T-helper 1 cell treated with Interleukin-12 subunit alpha and Interleukin-12 subunit beta and Interleukin-4 antibody, amounts not matched to agents 30 μg/mL and 1 μg/mL, for 36 hours (primary cell): ENCODE results near the gene OSBPL10.

Experiments
- H3K27ac Mint-ChIP-seq: one replicate; pipeline ENCODE4 v1.8.0; 2021; ENCODE audit warnings: mild to moderate bottlenecking, mixed read lengths
- H3K27me3 Mint-ChIP-seq: one replicate; pipeline ENCODE4 v1.8.0; 2021; ENCODE audit warnings: low read depth, mixed read lengths
- H3K36me3 Mint-ChIP-seq: one replicate; pipeline ENCODE4 v1.8.0; 2021; ENCODE audit warnings: low read depth, mixed read lengths
- H3K4me1 Mint-ChIP-seq: one replicate; pipeline ENCODE4 v1.8.0; 2021; ENCODE audit warnings: low read depth, mixed read lengths
- H3K4me3 Mint-ChIP-seq: one replicate; pipeline ENCODE4 v1.8.0; 2021; ENCODE audit warnings: mild to moderate bottlenecking, moderate library complexity, mixed read lengths
- H3K9me3 Mint-ChIP-seq: one replicate; pipeline ENCODE4 v1.8.0; 2021; ENCODE audit warnings: mixed read lengths

OSBPL10 gene

DNA sequence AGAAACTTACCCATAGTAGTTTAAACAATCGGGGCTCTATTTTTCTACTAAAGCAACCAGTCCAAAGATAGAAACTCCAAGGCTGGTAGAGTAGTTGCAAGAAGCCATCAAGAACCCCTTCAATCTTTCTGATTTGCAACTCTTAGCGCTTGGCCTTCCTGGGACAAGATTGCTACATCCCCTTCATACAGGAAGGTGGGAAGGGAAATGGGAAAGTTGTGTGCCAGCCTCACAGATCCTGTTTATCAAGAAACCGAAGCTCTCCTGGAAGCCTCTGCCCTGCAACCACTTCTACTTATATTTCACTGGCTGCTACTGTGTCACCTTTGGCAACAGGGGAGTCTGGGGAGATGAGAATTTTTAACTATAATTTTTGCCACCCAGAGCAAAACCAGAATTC, 46.2 kb downstream of the OSBPL10 start:
- H3K36me3 Mint-ChIP-seq: no peaks in the 10 kb centered on the region
- H3K27ac Mint-ChIP-seq: no peak overlapping the region
- peaks cover 9% of the 10 kb centered on the region for H3K4me1 Mint-ChIP-seq
- no peaks in the 10 kb centered on the region for H3K9me3 Mint-ChIP-seq
- no peak overlapping the region for H3K4me3 Mint-ChIP-seq
- H3K27me3 Mint-ChIP-seq: no peaks in the 10 kb centered on the region

DNA sequence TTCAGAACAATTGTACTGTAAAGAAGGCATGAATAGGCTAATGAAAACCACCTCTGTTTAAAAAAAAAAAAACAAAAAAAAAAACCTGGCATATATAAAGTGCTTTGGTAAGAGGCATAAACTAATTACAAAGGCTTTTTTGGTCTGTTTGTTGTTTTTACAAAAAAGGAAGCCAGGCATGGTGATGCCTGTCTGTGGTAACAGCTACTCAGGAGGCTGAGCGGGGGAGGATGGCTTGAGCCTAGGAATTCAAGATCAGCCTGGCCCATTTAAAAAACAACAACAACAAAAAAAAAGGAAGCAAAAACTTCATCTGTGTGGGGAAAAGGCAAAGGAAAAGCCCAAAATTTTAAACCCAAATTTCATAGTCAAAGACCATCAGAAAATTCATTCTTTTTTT, 47.0 kb downstream of the OSBPL10 start:
- Mint-ChIP-seq H3K9me3 (no peaks in the 10 kb centered on the region), H3K36me3 (no peaks in the 10 kb centered on the region), H3K4me3 (no peak overlapping the region), H3K27me3 (no peaks in the 10 kb centered on the region), H3K4me1 (peaks cover 9% of the 10 kb centered on the region), H3K27ac (no peak overlapping the region)

DNA sequence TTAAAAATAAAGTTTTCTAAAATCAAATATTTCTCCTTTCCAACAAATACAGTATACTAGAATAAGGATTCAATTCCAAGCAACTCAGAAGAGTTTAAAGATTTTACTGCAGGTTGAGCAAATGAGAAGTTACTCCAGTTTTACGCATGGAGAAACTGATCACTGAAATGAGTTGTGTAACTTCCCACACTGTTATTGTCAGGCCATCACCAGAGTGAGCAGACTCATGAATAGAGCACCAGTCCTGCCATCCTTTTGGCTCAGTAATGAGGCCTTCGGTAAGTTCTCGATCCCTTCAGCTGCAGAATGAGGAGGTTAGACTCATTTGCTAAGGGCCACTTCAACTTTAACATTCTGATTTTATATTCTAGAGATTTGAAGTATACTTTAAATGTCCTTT, 48.1 kb downstream of the OSBPL10 start:
- Mint-ChIP-seq H3K36me3 (no peaks in the 10 kb centered on the region), H3K4me1 (peaks cover 9% of the 10 kb centered on the region), H3K9me3 (no peaks in the 10 kb centered on the region), H3K27ac (no peak overlapping the region), H3K27me3 (no peaks in the 10 kb centered on the region), H3K4me3 (no peak overlapping the region)

DNA sequence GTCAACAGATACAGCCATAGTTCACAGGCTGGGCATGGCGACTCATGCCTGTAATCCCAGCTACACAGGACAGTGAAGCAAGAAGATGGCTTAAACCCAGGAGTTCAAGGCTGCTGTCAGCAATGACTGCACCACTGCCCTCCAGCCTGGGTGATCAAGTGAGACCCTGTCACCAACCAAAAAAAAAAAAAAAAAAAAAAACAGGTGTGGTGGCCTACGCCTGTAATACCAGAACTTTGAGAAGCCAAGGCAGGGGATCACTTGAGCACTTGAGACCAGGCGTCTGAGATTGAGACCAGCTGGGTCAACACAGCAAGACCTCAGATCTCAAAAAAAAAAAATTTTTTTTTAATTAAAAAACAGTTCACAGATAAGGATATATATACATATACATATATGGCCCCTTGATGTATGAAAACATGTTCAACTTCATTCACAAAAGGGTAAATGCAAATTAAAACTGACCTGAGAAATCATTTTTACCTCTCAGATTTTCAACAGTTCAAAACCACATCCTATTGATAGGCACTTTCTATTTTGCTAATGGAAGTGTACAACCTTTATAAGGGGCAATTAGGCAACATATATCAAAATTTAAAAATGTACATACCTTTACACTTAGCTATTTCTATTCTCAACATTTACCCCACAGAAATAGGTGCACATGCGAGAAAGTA, 51.1 kb downstream of the OSBPL10 start:
- no peak overlapping the region for H3K27ac Mint-ChIP-seq
- H3K4me3 Mint-ChIP-seq: no peak overlapping the region
- no peaks in the 10 kb centered on the region for H3K27me3 Mint-ChIP-seq
- H3K9me3 Mint-ChIP-seq: no peaks in the 10 kb centered on the region
- H3K4me1 Mint-ChIP-seq: peaks cover 11% of the 10 kb centered on the region
- H3K36me3 Mint-ChIP-seq: no peaks in the 10 kb centered on the region

DNA sequence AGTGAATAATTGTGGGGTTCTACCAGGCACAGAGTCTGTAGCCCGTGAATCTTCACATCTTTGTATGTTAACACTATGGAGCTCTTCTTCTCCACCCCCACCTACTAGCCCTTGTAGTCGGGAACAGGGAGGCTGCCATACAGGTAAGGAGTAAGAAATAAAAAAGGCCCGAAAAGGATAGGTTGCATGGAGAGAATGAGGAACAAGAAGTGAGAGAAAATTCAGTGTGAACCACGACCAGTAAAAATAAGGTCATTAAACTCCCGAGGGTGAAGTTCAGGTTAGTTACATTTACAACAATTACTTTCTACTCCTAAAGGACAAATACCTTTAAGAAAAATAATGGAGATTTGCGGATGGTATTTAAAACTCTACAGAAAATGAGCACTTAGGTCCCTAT, 53.3 kb downstream of the OSBPL10 start:
- no peaks in the 10 kb centered on the region for H3K36me3 Mint-ChIP-seq
- no peaks in the 10 kb centered on the region for H3K9me3 Mint-ChIP-seq
- H3K4me3 Mint-ChIP-seq: no peak overlapping the region
- no peaks in the 10 kb centered on the region for H3K27me3 Mint-ChIP-seq
- H3K4me1 Mint-ChIP-seq: peaks cover 10% of the 10 kb centered on the region
- no peak overlapping the region for H3K27ac Mint-ChIP-seq

DNA sequence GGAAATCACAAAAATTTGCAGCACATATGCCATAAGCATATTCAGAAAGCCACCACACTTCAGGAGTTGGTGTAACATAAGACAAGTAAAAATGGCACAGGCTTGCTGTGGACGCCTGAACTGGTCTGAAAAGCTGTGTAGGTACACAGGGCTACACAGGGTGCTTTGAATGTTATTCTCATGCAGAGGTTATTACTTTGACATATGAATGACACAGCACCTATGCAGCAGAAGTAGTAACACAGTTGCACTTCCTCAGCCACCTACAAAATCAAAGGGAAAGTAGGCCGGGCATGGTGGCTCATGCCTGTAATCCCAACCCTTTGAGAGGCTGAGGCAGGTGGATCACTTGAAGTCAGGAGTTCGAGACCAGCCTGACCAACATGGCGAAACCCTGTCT, 54.5 kb downstream of the OSBPL10 start:
- Mint-ChIP-seq H3K27me3 (no peaks in the 10 kb centered on the region), H3K36me3 (peaks cover 2% of the 10 kb centered on the region), H3K9me3 (peaks cover 4% of the 10 kb centered on the region), H3K4me1 (peaks cover 10% of the 10 kb centered on the region), H3K4me3 (no peak overlapping the region), H3K27ac (no peak overlapping the region)

DNA sequence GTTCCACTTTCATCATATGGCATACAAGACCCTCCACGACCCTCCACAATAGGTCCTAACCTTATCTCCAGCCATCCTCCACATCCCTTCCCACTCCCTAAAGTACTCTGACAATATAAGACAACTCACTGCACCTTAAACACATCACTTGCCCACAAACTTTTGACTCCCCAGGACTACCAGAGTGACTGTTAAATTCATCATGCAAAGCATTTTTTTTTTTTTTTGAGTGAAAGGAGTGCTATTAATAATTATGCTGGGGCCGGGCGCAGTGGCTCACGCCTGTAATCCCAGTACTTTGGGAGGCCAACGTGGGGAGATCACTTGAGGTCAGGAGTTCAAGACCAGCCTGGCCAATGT, 55.8 kb downstream of the OSBPL10 start:
- no peaks in the 10 kb centered on the region for H3K27me3 Mint-ChIP-seq
- peaks cover 15% of the 10 kb centered on the region for H3K4me1 Mint-ChIP-seq

DNA sequence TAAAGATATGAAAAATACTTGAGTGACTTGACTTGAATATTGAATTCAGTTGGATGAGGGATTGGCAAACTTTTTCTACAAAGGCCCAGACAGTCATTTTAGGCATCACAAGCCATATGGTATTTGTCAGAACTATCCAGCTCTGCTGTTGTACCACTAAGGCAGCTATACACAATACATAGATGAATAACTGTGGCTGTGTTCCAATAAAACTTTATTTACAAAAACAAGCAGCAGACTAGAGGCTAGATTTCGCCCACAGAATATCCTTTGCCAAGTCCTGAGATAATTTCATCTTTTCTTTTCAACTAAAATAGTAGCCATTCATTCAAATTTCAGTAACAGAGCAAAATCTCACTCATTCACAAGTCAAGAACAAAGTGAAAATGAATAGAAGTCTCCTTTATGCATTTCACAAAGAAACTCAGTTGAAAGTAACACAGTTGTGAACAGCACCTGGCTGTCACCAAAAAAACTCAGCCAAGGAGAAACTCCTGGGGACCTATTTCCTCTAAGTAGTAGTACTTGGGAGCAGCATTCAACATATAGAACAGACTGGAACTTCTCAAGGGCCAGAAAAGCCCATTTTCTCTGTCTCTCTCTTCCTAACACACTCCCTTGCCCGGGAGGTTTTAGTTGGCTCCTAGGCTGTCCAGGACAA, 56.3 kb downstream of the OSBPL10 start:
- Mint-ChIP-seq H3K36me3 (peaks cover 8% of the 10 kb centered on the region), H3K4me1 (peaks cover 17% of the 10 kb centered on the region), H3K27ac (no peak overlapping the region), H3K27me3 (no peaks in the 10 kb centered on the region), H3K9me3 (peaks cover 20% of the 10 kb centered on the region), H3K4me3 (no peak overlapping the region)

More for the DNA sequence above, 55.8 kb downstream of the OSBPL10 start:
- Mint-ChIP-seq H3K36me3 (peaks cover 3% of the 10 kb centered on the region), H3K4me3 (no peak overlapping the region), H3K27ac (no peak overlapping the region), H3K9me3 (peaks cover 15% of the 10 kb centered on the region)

DNA sequence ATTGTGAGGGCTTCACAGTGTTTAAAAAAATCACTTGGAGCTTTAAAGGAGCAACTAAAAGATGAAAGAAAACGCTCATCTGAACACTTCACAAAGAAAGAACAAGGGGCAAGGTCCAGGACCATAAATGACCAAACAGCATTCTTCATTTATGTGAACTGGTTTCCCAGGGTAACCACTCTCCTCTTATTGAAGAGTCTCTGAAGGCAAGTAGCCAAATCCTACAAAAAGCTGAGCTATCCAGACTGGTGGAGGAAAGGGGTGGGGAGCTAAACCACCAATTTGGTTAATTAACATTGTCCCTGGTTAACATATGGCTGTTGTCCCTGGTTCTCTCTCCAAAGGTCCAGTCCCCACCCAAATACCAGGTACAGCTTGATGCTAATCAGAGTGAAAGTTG, 58.1 kb downstream of the OSBPL10 start:
- no peak overlapping the region for H3K27ac Mint-ChIP-seq
- peaks cover 34% of the 10 kb centered on the region for H3K9me3 Mint-ChIP-seq
- H3K36me3 Mint-ChIP-seq: peaks cover 20% of the 10 kb centered on the region
- H3K4me1 Mint-ChIP-seq: peaks cover 26% of the 10 kb centered on the region
- H3K4me3 Mint-ChIP-seq: no peak overlapping the region
- H3K27me3 Mint-ChIP-seq: no peaks in the 10 kb centered on the region

DNA sequence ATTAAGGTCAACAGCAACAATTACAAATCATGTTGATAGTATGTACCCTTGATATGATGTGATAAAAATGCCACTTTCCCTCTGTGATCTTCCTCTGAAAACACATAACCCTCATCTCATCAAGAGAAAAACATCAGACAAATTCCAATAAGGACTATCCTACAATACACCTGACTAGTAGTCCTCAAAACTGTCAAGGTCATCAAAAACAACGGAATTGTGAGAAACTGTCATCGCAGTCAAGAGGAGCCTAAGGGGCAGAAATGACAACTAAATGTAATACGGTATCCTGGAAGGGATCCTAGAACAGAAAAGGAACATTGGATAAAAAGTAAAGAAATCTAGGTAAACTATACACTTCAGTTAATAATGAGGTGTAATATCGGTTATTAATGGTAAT, 59.2 kb downstream of the OSBPL10 start:
- peaks cover 32% of the 10 kb centered on the region for H3K4me1 Mint-ChIP-seq
- H3K4me3 Mint-ChIP-seq: no peak overlapping the region
- H3K27me3 Mint-ChIP-seq: no peaks in the 10 kb centered on the region
- H3K36me3 Mint-ChIP-seq: peaks cover 20% of the 10 kb centered on the region
- peaks cover 34% of the 10 kb centered on the region for H3K9me3 Mint-ChIP-seq
- H3K27ac Mint-ChIP-seq: no peak overlapping the region

DNA sequence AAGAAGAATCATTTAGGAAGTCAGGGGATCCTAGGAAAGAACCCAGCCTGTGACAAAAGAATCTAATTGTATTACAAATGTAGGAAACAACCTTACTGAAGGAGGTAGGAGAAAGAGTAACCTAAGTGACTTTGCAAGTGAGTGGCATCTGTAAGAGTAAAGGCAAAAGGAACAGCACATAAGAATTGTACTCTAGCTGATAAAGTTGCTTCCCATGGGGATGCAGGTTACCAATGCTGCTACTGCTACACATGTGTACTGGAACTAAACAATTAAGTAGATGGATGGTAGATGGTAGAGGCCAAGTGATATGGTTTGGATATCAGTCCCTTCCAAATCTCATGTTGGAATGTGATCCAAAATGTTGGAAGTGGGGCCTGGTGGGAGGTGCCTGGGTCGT, 60.8 kb downstream of the OSBPL10 start:
- no peaks in the 10 kb centered on the region for H3K27me3 Mint-ChIP-seq
- H3K9me3 Mint-ChIP-seq: peaks cover 34% of the 10 kb centered on the region
- no peak overlapping the region for H3K27ac Mint-ChIP-seq
- peaks cover 34% of the 10 kb centered on the region for H3K4me1 Mint-ChIP-seq
- H3K4me3 Mint-ChIP-seq: no peak overlapping the region
- H3K36me3 Mint-ChIP-seq: peaks cover 20% of the 10 kb centered on the region

DNA sequence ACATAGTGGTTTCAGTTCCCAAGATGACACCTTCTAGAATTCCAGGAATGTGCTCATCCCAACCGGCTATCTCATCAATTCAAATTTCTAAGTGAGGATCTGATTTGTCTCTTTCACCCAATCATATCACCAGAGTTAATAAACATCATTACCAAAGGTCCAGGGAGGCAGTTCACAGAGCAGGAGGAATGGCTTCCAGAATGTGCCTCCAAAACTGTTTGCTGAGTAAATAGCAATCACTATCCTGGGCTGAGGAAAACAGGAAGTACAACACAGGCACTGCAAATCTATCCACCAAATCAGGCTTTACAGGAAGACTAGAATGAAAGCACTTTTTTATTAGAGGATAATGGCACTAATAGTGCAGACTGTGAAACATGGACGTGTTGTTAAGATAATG, 61.5 kb downstream of the OSBPL10 start:
- Mint-ChIP-seq H3K4me1 (peaks cover 29% of the 10 kb centered on the region), H3K36me3 (peaks cover 20% of the 10 kb centered on the region), H3K4me3 (no peak overlapping the region), H3K27me3 (no peaks in the 10 kb centered on the region), H3K27ac (no peak overlapping the region), H3K9me3 (peaks cover 34% of the 10 kb centered on the region)

DNA sequence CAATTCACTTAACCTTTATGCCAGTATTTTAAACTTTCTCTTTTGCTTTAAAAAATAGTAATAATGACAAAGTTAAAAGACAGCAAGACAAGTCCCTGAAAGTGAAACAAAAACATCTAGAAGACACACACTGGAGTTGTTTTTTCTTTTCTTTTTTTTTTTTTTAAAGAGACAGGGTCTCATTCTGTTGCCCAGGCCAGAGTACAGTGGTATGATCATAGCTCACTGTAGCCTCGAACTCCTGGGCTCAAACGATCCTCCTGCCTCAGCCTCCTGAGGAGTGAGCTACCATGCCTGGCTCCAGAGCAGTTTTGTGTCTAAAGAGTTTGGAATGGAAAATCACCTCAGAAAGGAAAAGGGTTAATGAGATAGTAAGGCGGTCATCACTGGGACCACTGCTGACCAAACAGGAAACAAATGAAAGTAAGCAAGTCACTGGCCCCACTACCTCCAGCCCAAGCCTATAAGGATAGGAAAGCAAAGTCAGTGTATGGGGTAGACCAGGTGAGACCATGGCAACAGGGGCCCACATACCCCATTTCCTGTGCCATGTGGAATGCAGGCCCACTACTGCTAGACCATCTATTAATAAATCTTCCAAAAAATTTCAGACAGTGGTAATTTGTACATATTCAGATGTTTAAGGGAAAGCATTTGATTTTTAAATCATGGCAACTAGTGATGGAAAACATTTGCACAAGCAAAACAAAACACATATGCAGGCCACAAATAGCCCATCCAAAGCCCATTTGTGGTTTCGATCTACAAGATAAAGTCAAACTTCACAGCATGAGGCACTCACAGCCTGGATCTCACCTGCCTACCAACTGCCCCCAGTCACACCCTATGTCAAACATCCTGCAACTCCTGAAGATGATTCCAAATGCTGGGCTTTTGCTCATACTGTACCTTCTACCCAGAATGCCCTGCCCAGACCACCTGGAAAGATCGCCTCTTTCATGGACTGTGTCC, 62.6 kb downstream of the OSBPL10 start:
- Mint-ChIP-seq H3K36me3 (peaks cover 20% of the 10 kb centered on the region), H3K4me3 (peak overlapping the region; percentile 66), H3K9me3 (peaks cover 34% of the 10 kb centered on the region), H3K27ac (peak overlapping the region; percentile 94), H3K27me3 (no peaks in the 10 kb centered on the region), H3K4me1 (peaks cover 27% of the 10 kb centered on the region)

DNA sequence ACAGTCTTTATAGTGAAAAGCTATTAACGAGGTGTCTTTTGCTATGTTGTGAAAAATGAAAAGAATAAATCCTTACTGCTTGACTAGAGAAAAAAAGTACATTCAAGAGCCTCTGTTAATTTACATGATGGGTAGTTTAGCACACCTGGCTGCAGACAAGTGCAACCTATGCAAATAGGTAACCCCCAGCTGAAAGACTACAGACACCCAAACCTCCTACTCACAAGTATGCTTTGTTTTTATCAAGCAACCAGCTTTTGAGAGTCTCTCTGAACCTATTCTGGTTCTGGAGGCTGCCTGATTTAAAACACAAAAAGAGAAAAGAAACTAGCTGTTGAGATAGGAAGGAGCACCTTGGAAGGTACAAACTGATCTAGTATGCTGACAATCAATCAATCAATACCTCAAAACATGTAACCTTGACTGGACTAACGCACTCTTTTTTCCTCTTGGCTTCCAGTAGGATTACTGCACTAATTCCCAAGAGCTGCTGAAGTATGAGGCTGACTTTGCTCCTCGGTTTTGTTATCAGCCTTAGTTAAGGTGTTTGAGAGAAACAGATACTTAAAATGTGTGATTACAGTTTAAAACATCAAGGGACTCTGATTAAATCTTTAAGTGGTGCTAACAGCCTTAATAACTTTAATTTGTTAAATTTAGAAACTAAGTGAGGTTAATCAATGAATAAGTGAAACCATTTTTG, 63.6 kb downstream of the OSBPL10 start:
- Mint-ChIP-seq H3K36me3 (peaks cover 20% of the 10 kb centered on the region), H3K4me3 (peak overlapping the region; percentile 40), H3K4me1 (peaks cover 27% of the 10 kb centered on the region), H3K27ac (peak overlapping the region; percentile 64), H3K9me3 (peaks cover 34% of the 10 kb centered on the region), H3K27me3 (no peaks in the 10 kb centered on the region)
